PC-9 (cell line): ENCODE measurements around the gene LYRM9.

Experiments
- EZH2 ChIP-seq: fragments of 200-600 bp; sonication (generic); IDR thresholded peaks from 2 replicates; pipeline ENCODE4 v1.8.0; 2017; ENCODE audit warnings: antibody characterized with exemption, low read depth
- TF ChIP-seq, protein P1 (sequence below): fragments of 200-600 bp; sonication (generic); conservative IDR thresholded peaks from 2 replicates; pipeline ENCODE4 v1.6.1; 2017; ENCODE audit warnings: mixed run types, antibody characterized with exemption, mild to moderate bottlenecking, moderate library complexity

GRCh38 chr17:27878776-27879562 lies 14.2 kb downstream of the LYRM9 start:
- TF ChIP-seq, protein P1, sequence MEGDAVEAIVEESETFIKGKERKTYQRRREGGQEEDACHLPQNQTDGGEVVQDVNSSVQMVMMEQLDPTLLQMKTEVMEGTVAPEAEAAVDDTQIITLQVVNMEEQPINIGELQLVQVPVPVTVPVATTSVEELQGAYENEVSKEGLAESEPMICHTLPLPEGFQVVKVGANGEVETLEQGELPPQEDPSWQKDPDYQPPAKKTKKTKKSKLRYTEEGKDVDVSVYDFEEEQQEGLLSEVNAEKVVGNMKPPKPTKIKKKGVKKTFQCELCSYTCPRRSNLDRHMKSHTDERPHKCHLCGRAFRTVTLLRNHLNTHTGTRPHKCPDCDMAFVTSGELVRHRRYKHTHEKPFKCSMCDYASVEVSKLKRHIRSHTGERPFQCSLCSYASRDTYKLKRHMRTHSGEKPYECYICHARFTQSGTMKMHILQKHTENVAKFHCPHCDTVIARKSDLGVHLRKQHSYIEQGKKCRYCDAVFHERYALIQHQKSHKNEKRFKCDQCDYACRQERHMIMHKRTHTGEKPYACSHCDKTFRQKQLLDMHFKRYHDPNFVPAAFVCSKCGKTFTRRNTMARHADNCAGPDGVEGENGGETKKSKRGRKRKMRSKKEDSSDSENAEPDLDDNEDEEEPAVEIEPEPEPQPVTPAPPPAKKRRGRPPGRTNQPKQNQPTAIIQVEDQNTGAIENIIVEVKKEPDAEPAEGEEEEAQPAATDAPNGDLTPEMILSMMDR: no peak
- TF ChIP-seq EZH2: no peak
